ENCODE measurements around the gene SNAPC2.
"Not testable (repeated sequence)": the region's sequence is repeated elsewhere in the genome, so short reads cannot be mapped to it uniquely, and the experiment has no call there.

The SNAPC2 gene

DNA sequence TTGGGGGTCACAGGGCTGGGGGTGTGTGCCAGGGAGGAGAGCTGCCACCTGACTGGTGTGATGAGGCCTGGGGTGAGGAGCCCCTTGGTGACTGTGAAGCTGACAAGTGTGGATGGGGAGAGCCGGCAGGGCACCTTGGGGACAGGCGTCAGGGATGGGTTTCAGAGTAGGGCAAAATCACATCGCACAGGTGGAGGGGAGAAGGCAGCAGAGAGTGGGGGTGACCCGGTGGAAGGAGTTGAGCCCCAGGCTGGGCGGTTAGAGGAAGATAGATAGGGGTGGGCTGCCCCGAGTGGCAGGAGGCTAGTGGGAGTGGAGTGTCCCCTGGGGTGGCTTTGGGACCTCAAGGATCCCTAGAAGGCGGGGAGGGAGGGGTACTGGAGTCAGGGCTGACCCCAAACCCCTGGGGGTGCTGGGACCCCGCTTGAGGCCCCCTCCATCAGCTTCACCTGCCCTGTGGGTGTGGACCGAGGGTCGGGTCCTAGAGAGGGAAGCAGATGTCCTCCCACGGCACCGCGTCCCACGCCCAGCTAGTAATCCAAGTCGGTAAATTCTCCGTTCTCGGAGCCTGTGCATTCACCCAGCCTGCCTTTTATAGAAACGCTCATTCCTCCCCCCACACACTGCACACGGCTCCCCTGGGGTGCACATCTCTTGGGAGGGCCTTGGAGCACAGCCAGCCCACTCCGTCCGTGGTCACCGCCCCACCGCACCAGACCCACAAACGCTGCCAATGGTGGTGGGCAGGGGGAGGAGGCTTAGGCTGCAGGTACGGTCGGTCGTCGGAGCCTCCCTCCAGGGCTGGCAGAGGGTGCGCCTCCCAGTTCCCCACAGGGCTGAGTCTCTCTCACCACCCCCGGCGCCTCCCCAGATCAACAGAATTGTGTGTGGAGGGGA lies 3.4 kb downstream of the SNAPC2 start:
- FAIRE-seq: no peak

DNA sequence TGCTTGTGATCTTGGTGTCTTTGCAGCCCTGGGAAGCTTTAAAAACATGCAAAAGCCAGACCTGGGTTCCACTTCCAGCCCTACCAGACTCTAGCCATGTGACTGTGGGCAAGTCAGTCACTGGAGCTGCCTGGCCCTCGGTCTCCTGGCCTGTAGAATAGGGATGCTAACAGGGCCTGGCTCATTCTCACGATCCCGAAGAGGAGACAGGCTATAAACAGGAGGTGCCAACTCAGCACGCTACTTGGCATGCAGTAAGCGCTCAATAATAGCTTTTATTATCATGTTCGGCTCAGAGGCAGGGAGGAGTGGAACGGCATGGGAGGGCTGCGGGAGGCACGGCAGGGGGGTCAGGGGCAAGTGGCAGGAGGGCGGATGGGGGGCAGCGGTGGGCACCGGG lies 4.1 kb downstream of the SNAPC2 start:
- no peak for FAIRE-seq

DNA sequence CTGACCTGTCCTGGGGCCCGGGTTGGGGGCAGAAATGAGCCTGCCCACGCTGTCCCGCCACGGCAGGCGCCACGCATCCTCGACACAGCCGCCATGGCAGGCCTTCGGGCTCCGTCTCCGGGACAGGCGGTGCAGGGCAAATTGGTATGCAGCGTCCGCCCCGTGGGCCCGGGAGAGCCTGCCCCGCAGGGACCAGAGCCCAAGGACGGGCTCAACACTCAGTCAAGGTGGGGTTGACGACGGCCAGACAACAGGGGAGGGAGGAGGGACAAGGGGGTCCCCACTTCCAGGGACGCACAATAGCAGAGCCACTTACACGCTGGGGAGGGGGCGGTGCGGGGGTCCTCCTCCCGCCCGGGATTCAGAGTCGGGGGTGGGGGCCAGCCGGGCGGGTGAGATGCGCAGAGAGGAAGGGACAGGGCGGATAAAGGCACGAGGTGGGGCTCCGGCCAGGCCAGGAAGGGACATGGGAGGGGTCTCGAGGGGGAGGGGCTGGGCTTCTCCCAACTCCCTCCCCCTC lies 4.6 kb downstream of the SNAPC2 start:
- no peak for FAIRE-seq

DNA sequence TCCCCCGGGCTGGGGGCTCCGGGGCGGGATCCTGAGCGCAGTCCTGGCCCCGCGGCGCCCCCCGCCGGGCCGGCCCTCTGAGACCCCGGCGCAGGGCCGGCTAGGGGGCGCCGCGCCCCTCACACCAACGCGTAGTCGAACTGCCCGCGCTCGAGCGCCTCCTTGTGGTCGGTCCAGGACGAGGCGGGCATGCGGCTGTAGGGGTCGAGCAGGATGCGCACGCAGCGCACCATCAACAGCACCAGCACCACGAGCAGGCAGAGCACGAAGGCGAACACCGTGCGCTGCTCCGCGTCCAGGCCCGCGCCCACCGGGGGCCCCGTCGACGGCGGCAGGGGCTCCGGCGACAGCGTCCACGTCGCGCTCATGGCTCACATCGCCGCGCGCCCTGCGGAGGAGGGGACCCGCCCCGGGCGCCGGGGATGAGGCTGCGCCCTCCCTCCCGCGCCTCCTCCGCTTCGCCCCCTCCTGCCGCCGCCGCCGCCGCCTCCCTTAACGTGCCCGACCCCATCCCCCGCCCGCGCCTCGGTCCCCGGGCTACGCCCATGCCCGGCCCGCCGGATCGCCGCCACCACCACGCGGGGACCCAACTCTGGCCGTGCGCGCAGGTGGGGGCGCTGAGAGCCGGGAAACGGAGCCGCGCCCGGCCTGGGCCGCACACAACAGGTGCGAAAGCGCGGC lies 5.2 kb downstream of the SNAPC2 start:
- FAIRE-seq: no peak

DNA sequence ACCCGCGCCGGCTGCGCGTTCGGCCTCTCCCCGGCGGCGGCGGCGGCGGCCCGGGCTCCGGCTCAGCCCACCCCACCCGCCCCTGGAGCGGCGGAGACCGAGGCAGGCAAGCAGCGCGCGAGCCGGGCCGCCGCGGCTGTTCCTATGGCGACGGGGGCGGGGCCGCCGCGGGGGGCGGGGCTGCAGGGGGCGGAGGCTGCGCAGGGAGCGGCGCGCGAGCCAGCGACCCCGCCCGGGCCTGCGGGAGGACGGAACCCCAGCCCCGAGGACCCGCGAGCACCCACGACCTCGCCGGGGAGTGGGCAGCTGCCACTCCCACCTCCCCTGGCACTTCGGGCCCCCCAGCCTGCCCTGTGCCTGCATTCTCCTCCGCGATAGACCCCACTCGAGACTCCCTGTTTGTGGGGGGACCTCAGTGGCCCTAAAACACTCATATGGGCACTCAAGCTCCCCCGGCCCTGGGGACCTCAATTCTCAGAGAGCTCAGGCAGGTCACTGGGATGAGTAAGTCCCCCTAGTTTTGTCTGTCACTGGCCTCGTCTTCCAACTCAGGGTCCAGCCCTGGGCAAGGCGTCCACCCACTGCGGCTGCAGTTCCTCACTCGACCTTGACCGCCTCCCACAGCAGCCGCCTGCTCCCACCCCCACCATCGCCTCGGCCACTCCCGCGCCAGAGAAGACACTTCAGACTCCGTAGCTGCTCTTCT lies 6.0 kb downstream of the SNAPC2 start, which contains the start of gene CTXN1:
TSS of gene CTXN1 (minus strand) at position 115 of the 706 bp plus-strand sequence. CDS start 597 bp downstream, outside the sequence.
- no peak for FAIRE-seq

DNA sequence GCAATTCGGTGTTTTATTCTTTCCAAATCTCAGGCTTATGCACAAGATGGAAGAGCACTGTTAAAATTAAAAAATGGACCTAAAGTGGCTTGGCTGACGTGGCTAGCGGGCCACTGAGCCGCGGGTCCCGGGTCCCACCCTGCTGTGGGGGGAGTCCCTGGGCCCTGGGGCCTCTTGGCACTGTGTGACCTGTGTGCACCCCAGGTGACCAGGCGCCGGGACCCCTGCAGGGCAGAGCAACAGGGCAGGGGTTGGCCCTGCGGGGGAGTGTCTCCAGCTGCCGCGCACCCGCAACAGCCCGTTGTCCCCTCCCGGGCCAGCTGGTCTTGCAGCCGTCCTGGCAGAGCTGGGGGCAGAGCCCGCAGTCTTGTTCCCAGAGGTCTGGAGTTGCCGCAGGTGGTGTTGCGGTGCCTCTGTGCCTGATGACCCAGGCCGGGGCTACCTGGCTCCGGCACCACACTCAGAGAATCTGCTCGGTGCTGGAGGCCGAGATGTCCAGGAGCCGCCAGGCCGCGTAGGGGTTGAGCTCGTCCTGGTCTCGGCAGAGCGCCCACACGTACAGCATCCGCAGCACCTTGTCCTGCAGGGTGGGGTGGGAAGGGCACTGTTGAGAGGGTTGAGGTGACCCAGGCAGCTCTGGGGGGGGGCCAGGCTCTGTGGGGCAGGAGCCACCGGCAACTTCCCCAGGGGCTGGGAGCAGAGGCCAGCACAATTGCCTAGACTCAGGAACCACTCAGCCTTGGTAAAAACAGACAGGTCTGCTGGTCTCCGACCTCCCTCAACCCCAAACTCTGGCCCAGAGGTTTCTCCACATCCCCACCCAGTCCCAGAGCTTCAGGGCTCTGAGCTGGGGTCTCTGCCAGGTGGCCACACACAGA lies 6.8 kb downstream of the SNAPC2 start:
- no peak for FAIRE-seq

DNA sequence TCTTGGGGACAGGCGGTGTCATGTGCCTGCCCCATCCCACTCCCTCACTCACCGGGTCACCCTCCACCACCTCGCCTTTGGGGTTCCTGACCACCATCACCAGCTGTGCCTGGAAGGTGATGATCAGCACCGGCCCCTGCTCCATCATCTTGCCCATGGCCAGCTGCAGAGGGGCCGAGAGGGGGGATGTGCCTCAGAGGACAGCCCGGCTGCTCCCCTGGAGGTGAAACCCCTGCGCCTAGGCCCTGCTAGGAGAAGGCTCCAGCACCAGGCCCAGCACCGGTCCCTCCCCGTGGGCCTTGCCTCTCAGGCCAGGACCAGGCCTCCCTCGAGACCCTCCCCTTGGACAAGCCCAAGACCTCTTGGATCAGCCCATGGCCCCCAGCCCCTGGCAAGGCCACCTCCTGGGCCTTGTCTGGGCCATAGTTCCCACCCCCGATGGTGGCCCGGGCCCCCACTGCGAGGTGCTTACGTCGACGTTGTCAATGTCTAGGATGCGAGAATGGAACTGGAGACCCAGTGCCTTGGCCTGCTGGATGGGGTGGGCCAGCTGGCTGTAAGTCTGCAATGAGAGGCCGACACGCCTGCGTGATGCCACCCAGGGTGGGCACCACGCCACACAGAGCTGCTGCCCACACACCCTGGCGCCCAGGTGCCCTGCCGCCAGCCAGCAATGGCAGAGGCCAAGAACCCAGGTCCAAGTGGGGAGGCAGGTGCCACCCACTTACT lies 7.6 kb downstream of the SNAPC2 start:
- no peak for FAIRE-seq

DNA sequence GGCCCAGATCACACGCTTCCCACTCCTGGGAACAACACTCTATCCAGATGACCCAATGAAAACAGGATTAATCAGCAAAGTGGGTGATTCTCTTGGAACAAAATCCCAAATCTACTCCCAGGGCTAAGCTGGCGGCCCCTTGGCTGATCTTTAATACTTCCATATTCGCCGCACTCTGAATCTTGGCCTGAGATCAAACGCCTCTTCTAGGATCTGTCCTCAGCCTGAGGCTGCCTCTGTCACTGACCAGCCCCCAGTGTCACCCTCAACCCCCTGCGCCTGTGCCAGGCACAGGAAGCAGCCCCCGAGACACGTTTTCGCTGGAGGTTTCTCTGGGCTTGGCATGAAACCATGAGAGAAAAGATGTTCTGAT lies 8.2 kb downstream of the SNAPC2 start:
- FAIRE-seq: no peak

DNA sequence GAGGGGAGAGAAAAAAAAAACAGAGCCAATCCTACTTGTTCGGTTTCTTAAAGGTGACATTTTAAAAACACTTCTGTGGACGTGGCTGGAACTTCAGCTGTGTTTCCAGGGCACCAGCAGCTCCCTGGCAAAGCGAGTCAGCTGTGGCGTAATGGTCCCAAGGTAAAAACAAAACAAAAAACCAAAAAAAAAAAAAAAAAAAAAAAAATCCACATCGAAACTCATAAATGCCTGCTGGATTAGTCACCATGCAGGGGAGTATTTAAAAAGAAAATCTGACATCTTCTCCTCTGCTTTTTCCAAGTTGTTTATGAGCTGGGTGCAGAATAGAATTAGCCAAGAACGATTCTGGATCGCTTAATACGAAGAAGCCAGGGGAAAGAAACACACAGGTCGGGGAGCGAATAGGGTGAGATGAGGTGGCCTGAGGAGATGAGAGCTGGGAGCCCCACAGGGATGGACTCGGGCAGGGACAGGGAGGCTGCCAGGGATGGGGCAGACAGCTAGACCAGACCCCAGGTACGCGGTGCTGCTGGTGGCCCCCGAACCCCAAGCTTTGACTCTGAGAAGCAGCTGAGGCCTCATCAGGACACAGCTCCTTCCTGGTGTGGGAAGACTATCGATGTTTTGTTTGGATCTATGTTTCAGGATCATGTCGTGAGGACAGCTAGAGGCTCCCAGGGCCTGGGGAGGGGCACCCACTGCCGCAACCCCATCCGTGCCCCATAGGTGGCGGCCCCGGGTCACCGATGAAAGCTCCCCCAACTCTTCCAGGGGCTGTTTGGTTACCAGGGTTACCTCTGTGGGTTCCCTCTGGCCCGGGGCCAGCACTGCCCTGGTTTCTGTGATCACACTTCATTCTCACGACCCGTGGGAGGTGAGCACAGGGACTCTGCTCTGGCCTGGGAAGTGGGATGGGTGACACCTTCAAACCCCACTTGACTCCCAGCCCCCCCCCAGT lies 8.9 kb downstream of the SNAPC2 start:
- no peak for FAIRE-seq

DNA sequence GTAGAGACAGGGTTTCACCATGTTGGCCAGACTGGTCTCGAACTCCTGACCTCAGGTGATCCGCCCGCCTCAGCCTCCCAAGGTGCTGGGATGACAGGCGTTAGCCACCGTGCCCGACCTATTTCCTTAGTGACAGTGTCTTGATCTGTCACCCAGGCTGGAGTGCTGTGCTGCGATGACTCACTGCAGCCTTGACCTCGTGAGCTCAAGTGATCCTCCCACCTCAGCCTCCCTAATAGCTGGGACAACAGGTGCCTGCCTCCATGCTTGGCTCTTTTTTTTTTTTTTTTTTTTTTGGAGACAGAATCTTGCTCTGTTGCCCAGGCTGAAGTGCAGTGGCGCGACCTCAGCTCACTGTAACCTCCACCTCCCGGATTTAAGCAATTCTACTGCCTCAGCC lies 9.9 kb downstream of the SNAPC2 start:
- FAIRE-seq: not testable (repeated sequence)

DNA sequence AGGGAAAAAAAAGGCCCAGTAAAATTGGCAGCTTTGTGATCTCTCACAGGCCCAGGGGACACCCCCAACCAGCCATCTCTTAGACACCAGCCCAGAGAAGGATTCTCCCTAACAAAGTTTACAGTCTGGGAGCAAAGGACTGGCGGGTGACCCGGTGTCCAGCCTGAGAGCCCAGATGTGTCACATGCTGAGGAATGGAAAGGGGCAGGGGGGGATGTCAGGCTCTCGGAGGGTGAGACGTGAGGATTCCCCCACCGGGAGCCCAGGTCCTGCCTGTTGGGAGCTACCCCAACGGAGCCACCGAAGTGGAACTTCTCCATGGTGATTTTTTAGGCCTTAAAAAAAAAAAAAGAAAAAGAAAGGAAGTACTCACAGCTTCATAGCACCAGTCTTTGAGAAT lies 10.6 kb downstream of the SNAPC2 start:
- FAIRE-seq: no peak

DNA sequence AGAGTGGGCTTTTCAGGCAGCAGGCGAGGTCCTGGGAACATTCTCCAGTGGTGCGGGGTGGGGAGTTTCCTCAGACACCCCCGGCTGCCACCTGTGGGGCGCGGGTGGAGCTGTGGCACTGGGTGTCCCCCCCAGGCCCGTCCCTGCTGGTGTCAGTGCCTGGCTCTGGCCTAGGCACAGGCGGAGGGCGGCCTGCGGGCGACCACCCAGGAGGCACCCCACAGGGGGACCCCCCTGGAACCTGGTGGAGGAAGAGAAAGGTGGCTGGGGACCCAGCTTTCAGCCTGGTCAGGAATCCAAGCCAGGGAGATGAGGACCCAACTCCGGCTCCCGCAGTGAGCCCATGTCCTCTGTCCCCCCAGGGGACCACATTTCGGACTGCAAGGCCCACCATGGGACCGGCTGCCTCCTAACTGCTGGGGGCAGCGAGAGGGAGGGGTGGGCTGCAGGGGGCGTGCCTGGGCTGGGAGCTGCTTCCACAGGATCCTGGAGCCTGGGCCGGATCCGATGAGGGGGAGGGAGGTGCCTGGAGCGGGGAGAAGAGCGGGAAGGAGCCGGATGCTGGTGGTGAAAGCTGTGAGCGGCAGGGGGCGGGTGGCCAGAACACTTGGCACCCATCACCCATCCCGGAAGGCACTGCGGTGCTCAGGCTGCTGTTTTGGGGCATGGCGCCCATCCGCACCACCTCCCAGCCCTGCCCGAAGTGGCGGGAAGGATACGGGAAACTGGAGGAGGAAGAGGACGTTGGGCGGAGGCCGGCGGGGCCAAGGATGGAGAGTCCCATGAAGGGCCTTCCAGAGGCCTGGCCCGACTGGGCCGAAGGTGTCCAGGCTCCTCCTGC lies 11.3 kb downstream of the SNAPC2 start:
- FAIRE-seq: no peak

DNA sequence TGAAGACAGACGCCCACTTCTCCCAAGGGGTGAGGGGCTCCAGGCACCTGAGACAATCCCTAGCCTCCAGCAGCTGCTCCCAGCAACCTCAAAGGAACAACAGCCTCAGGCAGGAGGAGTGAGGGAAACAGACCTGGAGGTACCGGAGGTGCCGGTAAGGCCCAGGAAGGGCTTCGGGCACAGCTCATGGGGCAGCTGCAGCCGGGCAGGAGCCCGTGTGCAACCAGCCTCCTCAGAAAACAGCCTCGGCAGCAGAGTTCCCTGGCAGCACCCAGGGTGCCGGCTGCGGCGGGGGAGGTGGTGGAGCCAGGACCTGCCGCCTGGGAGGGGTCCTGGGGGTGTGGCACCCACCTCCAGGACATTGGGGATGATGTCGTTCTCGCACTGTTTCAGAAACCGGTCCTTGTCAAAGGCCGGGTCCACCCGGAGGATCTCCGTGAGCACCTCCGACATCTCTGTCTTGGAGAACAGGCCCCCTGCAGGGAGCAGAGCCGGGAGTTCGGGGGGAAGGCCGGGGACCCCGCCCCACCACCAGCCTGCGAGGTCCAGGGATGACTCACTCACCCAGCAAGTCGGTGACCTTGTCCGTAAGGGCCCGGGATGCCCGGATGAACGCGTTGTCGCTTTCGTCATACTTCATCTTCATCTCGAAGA lies 12.3 kb downstream of the SNAPC2 start:
- no peak for FAIRE-seq

DNA sequence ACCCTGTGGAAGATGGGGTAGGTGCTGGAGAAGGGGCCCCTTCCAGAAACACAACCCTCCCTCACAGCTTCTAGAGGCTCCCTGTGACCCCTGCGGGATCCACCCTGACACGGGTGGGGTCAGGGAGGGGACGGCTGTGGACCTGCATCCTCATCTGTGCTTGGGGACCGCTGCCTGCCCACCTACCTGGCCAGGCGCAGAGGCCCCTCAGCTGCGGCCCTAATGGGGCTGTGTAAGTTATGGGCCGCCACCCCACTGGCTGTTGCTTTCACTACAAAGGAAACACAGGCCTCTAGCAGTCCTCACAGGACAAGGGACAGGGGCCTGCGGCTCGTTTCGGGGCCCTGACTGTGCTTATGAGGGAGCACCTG lies 12.8 kb downstream of the SNAPC2 start:
- FAIRE-seq: no peak

DNA sequence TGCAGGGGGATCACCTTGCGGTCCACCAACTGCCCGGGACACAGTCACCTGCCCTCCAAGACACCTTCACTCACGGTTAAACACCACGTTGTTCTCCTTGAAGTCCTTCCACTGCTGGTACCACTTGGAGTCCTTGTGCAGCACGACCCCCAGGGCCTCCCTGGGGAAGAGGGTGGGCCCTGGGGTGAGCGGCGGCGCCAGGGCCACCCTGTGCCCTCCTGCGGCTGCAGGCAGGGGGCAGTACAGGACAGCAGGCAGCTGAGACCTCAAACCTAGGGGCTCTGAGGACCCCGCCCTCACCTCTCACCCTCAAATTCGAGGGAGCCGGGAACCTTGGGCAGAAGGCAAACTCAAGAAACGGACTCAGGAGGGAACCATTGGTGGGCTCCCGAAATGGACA lies 13.3 kb downstream of the SNAPC2 start:
- no peak for FAIRE-seq

DNA sequence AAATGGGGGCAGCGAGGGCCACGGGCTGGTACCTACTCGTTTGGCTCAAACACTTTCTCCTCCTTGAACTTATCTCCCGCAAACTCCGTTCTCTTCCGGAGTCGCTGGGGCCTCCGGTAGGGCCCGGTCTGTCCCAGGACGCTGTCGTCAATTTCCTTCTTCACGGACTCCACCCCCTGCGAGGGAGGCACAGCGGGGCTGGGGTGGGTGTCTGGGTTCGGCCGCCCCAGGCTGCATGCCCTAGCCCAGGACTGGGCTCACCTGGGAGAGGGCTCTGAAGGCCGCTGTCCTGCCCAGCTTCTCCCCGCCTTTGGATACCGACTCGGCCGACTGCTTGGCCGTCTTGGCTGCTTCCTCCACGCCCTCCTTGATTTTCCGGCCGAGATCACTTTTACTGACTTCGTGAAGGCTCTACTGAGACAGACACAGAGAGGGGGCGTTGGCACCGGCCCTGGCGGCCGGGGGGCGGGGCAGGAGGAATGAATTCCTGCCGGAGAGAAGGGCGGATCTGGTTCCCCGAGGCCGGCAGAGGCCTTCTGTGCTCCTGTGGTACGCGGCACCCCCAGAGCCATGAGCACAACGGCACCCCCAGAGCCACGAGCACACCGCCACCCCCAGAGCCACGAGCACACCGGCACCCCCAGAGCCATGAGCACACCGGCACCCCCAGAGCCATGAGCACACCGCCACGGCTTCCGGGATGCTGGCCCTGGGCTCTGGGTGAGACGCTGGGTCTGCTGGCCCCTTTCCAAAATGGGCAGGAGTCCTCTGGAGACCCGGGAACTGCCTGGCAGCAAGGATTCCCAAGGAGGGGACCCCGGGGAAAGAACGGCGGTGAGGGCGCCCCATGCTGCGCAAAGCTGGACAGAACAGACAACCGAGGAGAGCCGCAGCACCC lies 13.9 kb downstream of the SNAPC2 start:
- no peak for FAIRE-seq

DNA sequence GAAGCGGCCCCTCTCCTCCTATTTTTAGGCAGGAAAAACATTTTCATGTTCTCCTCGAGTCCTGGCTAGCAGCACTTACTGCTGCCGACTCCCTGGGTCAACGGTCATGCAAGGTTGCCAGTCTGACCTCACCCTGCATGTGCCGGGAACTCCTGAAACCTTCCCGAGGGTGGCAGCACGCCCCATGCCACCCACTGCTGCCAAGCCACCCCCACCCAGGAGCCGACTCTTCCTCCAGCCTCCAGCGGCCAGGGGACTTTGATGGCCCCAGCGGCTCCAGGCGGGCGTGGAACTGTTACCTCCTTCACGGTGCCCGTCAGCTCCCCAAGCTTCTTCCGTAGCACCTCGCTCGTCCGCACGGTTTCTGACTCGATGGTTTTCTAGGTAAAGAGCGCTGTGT lies 14.6 kb downstream of the SNAPC2 start:
- FAIRE-seq: no peak

DNA sequence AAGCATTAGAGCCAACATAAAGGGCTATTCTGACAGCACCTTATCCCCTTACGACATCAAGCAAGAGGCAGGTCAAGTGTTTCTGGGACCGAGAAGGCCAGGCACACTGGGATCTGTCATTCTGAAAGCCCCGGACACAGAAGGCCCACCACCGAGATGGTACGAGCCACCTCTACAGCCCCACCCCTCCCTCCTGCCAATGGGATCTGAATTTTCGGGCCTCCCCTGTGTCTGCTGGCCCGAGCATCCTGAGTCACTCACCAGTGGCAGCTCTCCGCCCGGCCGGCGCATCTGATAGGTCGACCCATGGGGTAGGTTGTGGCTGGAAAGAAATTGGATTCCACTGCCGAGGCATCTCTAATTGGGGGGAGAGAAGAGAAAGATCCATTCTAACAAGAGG lies 20.7 kb downstream of the SNAPC2 start:
- no peak for FAIRE-seq

Data from islet of Langerhans (tissue), 1 donor.